Epithelial cell of prostate (primary cell): ENCODE measurements around the gene RAD9A.

ENCODE experiments used
- DNase-seq: peaks from one replicate; pipeline ENCODE4 v3.0.0-alpha.2; 2011; ENCODE audit warnings: low read depth, low spot score
- H3K27ac ChIP-seq: fragments of 450-650 bp; 2 replicates; pipeline ENCODE4 v1.5.1; 2017; ENCODE audit warnings: mild to moderate bottlenecking

The RAD9A gene

GRCh38 chr11:67436459-67437081, 44.8 kb downstream of the RAD9A start:
- no peak for DNase-seq
- H3K27ac ChIP-seq, result no peak overlapping the region

- no peak for DNase-seq
- H3K27ac ChIP-seq, result no peak within 1 kb of the TSS
Measured at GRCh38 chr11:67437082-67437808, 45.5 kb downstream of the RAD9A start, which contains the start of gene PTPRCAP. Gene PTPRCAP (minus strand): TSS chr11:67437682. CDS start chr11:67437619, 63 bp downstream.

GRCh38 chr11:67437809-67438157, 46.0 kb downstream of the RAD9A start:
- no peak overlapping the region for H3K27ac ChIP-seq
- no peak for DNase-seq

- H3K27ac ChIP-seq, result no peak overlapping the region
- DNase-seq, result no peak
Measured at GRCh38 chr11:67438158-67438902, 46.5 kb downstream of the RAD9A start.

- H3K27ac ChIP-seq, result no peak overlapping the region
- no peak for DNase-seq
Measured at GRCh38 chr11:67439321-67440228, 47.8 kb downstream of the RAD9A start.

- no peak overlapping the region for H3K27ac ChIP-seq
- DNase-seq, result no peak
Measured at GRCh38 chr11:67440229-67441097, 48.7 kb downstream of the RAD9A start.

- no peak overlapping the region for H3K27ac ChIP-seq
- DNase-seq, result no peak
Measured at GRCh38 chr11:67441098-67441563, 49.3 kb downstream of the RAD9A start.

GRCh38 chr11:67441731-67442351, 50.1 kb downstream of the RAD9A start:
- no peak overlapping the region for H3K27ac ChIP-seq

GRCh38 chr11:67442504-67443404, 51.0 kb downstream of the RAD9A start:
- peak overlapping the region; percentile 69 for H3K27ac ChIP-seq
- DNase-seq, result no peak

More at GRCh38 chr11:67441731-67442351, 50.1 kb downstream of the RAD9A start:
- no peak for DNase-seq

- no peak overlapping the region for H3K27ac ChIP-seq
Measured at GRCh38 chr11:67445515-67445914, 53.7 kb downstream of the RAD9A start.

More at GRCh38 chr11:67445515-67445914, 53.7 kb downstream of the RAD9A start:
- DNase-seq, result no peak
